ENCODE results near the gene WWC2.

DNA sequence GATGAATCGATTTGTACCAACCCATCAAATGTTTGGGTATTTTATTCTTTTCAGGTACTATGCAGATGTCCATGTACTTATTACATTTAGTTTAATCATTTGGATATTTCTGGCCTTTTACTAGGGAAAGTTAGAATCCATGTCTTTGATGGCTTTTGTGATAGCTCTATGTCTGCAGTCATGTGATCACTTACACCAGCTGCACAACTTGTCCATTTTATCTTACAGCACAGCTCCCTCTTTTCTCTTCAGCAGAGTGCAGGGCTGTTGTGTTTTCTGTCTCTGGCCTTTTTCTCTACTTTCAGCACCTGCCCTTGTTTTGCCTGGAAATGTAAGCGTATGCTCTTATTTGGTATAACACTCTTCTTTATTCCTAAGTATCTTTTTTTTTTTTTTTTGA is 30.6 kb downstream of the WWC2 start:
- no peak for TF ChIP-seq EZH2 (IDR thresholded peaks at IDR 0.05; ENCODE audit: borderline replicate concordance, low read length)
- TF ChIP-seq, protein P1, sequence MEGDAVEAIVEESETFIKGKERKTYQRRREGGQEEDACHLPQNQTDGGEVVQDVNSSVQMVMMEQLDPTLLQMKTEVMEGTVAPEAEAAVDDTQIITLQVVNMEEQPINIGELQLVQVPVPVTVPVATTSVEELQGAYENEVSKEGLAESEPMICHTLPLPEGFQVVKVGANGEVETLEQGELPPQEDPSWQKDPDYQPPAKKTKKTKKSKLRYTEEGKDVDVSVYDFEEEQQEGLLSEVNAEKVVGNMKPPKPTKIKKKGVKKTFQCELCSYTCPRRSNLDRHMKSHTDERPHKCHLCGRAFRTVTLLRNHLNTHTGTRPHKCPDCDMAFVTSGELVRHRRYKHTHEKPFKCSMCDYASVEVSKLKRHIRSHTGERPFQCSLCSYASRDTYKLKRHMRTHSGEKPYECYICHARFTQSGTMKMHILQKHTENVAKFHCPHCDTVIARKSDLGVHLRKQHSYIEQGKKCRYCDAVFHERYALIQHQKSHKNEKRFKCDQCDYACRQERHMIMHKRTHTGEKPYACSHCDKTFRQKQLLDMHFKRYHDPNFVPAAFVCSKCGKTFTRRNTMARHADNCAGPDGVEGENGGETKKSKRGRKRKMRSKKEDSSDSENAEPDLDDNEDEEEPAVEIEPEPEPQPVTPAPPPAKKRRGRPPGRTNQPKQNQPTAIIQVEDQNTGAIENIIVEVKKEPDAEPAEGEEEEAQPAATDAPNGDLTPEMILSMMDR (conservative IDR thresholded peaks at IDR 0.05 in 1 of 2, IDR thresholded peaks at IDR 0.05 in 1 of 2; ENCODE audit: extremely low read depth in 1 of 2, insufficient read depth in 1 of 2, low read depth in 1 of 2, low read length in 2 of 2), result no peak

Measured in mammary epithelial cell (primary cell).